GM18951 (cell line): Measurements from ENCODE around the gene LAMB1.
"Not testable (repeated sequence)": the region's sequence is repeated elsewhere in the genome, so short reads cannot be mapped to it uniquely, and the experiment has no call there.

Source experiments
- POLR2A ChIP-seq: IDR thresholded peaks from 4 replicates; pipeline ENCODE4 v1.6.1; 2011; ENCODE audit warnings: mild to moderate bottlenecking; ENCODE audit not compliant: insufficient read length, insufficient read depth; ENCODE audit errors: extremely low read depth
- in situ Hi-C: fragments of 300-500 bp; cut with MboI; formaldehyde crosslinking; loops from one replicate; pipeline ENCODE4 v1.12.0; 2022; ENCODE audit warnings: low sequenced_read_pairs, mixed read lengths, inconsistent platforms; ENCODE audit not compliant: unreplicated experiment

The LAMB1 gene

GRCh38 chr7:107933386-107934013 is 69.5 kb downstream of the LAMB1 start:
- TF ChIP-seq POLR2A: no peak
- in situ Hi-C loops: no loop called here

GRCh38 chr7:107932805-107933204 is 70.2 kb downstream of the LAMB1 start:
- TF ChIP-seq POLR2A: no peak
- in situ Hi-C loops: no loop called here

GRCh38 chr7:107931740-107932515 is 71.0 kb downstream of the LAMB1 start:
- in situ Hi-C loops: no loop called here
- no peak for TF ChIP-seq POLR2A

GRCh38 chr7:107926481-107926880 is 76.5 kb downstream of the LAMB1 start:
- in situ Hi-C loops: no loop called here
- TF ChIP-seq POLR2A: no peak

GRCh38 chr7:107924841-107925504 is 78.0 kb downstream of the LAMB1 start:
- in situ Hi-C loops: no loop called here
- no peak for TF ChIP-seq POLR2A

- in situ Hi-C loops: no loop called here
- no peak for TF ChIP-seq POLR2A
These were observed 80.1 kb downstream of the LAMB1 start for GRCh38 chr7:107922886-107923285.

- in situ Hi-C loops: not testable (repeated sequence)
These were observed 81.1 kb downstream of the LAMB1 start for GRCh38 chr7:107921826-107922225.

GRCh38 chr7:107920048-107920772 is 82.8 kb downstream of the LAMB1 start:
- in situ Hi-C loops: no loop called here
- TF ChIP-seq POLR2A: no peak

- in situ Hi-C loops: no loop called here
- no peak for TF ChIP-seq POLR2A
These were observed 84.0 kb downstream of the LAMB1 start for GRCh38 chr7:107918948-107919347.

- in situ Hi-C loops: no loop called here
- no peak for TF ChIP-seq POLR2A
These were observed 85.0 kb downstream of the LAMB1 start for GRCh38 chr7:107917763-107918651.

- TF ChIP-seq POLR2A: no peak
- in situ Hi-C loops: no loop called here
These were observed 87.4 kb downstream of the LAMB1 start for GRCh38 chr7:107915541-107915940.

- TF ChIP-seq POLR2A: no peak
- in situ Hi-C loops: no loop called here
These were observed 88.1 kb downstream of the LAMB1 start for GRCh38 chr7:107914831-107915230.

GRCh38 chr7:107913851-107914250 is 89.1 kb downstream of the LAMB1 start:
- no peak for TF ChIP-seq POLR2A
- in situ Hi-C loops: no loop called here

GRCh38 chr7:107911981-107912380 is 91.0 kb downstream of the LAMB1 start:
- in situ Hi-C loops: no loop called here
- TF ChIP-seq POLR2A: no peak
